ENCODE data around the gene SYNRG. TPM values are rescaled to one million over a fixed set of nuclear protein-coding genes. Genes with fewer than 3 reads are reported as not detected.

The SYNRG gene
- total and polyA plus RNA-seq, 8 donors, result 37.1 to 48.4 (median 42.1) TPM

- H3K36me3 ChIP-seq, result peaks cover 0 to 91% of the 10 kb centered on the region in 2 donors
- H3K27ac ChIP-seq, result no peak overlapping the region
- H3K27me3 ChIP-seq, result no peaks in the 10 kb centered on the region
- no peaks in the 10 kb centered on the region for H3K9me3 ChIP-seq
- intact Hi-C loops (cut with DNase I), result no loop called here
- DNase-seq (no peak), ATAC-seq (no peak)
- no peak overlapping the region for H3K4me3 ChIP-seq
- no peaks in the 10 kb centered on the region for H3K4me1 ChIP-seq
- no peak for TF ChIP-seq CTCF (IDR thresholded peaks at IDR 0.05)
Observed at GRCh38 chr17:37557482-37557881, 51.7 kb downstream of the SYNRG start.

- no peaks in the 10 kb centered on the region for H3K9me3 ChIP-seq
- no peak for DNase-seq
- no peaks in the 10 kb centered on the region for H3K27me3 ChIP-seq
- no peak for ATAC-seq
- no peak overlapping the region for H3K4me3 ChIP-seq
- H3K36me3 ChIP-seq, result peaks cover 0 to 73% of the 10 kb centered on the region in 2 donors
- no peak for TF ChIP-seq CTCF (IDR thresholded peaks at IDR 0.05)
- H3K27ac ChIP-seq, result no peak overlapping the region
- intact Hi-C loops (cut with DNase I), result no loop called here
- no peaks in the 10 kb centered on the region for H3K4me1 ChIP-seq
Observed at GRCh38 chr17:37555386-37555785, 53.8 kb downstream of the SYNRG start.

GRCh38 chr17:37553401-37553966 lies 55.7 kb downstream of the SYNRG start:
- intact Hi-C loops (cut with DNase I), result no loop called here

GRCh38 chr17:37551788-37552187 lies 57.4 kb downstream of the SYNRG start:
- no peak overlapping the region for H3K27ac ChIP-seq
- TF ChIP-seq CTCF (IDR thresholded peaks at IDR 0.05), result no peak
- DNase-seq (no peak), ATAC-seq (no peak)
- peaks cover 0 to 48% of the 10 kb centered on the region in 2 donors for H3K36me3 ChIP-seq
- H3K27me3 ChIP-seq, result no peaks in the 10 kb centered on the region
- H3K4me3 ChIP-seq, result no peak overlapping the region
- H3K9me3 ChIP-seq, result no peaks in the 10 kb centered on the region
- H3K4me1 ChIP-seq, result peaks cover 0 to under 1% of the 10 kb centered on the region in 2 donors
- intact Hi-C loops (cut with DNase I), result no loop called here

More at GRCh38 chr17:37553401-37553966, 55.7 kb downstream of the SYNRG start:
- H3K4me3 ChIP-seq, result no peak overlapping the region
- DNase-seq, result no peak
- peaks cover 0 to 55% of the 10 kb centered on the region in 2 donors for H3K36me3 ChIP-seq
- H3K4me1 ChIP-seq, result no peaks in the 10 kb centered on the region
- H3K27ac ChIP-seq, result no peak overlapping the region
- ATAC-seq, result no peak
- no peak for TF ChIP-seq CTCF (IDR thresholded peaks at IDR 0.05)
- H3K27me3 ChIP-seq, result no peaks in the 10 kb centered on the region
- no peaks in the 10 kb centered on the region for H3K9me3 ChIP-seq

- no peak for DNase-seq
- TF ChIP-seq CTCF (IDR thresholded peaks at IDR 0.05), result no peak
- Histone ChIP-seq H3K4me1 (peaks cover 0 to 8% of the 10 kb centered on the region in 2 donors), H3K4me3 (no peak overlapping the region), H3K27ac (no peak overlapping the region), H3K27me3 (no peaks in the 10 kb centered on the region), H3K9me3 (no peaks in the 10 kb centered on the region), H3K36me3 (peaks cover 0 to 33% of the 10 kb centered on the region in 2 donors)
- intact Hi-C loops (cut with DNase I), result no loop called here
- ATAC-seq, result no peak
Observed at GRCh38 chr17:37547986-37548385, 61.2 kb downstream of the SYNRG start.

Measured in left lung (tissue), 10 donors.